A549 (cell line): ENCODE results near the gene PDIA6.
"Not testable (repeated sequence)": the region's sequence is repeated elsewhere in the genome, so short reads cannot be mapped to it uniquely, and the experiment has no call there.

Experiments used
- TF ChIP-seq, protein P1 (sequence below): fragments of >200 bp; sonication (Bioruptor Twin); formaldehyde crosslinking; IDR thresholded peaks from 3 replicates; pipeline ENCODE4 v1.5.1; 2016
- TF ChIP-seq, protein P2 (sequence below): fragments of 450-650 bp; IDR thresholded peaks from 2 replicates; pipeline ENCODE4 v1.6.1; 2014; ENCODE audit warnings: antibody characterized with exemption

DNA sequence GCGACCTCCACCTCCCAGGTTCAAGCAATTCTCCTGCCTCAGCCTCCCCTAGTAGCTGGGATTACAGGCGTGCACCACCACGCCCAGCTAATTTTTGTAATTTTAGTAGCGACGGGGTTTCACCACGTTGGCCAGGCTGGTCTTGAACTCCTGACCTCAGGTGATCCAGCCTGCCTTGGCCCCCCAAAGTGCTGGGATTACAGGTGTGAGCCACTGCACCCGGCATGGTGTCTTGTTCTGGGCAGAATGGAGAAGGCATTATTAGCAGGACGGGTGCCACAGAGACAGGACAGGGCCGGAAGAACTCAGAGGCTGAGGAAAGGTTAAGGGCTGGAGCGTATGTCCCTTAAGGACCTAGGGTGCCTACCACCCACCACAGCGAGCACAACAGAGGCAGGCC, 31.8 kb downstream of the PDIA6 start:
- TF ChIP-seq, protein P1, sequence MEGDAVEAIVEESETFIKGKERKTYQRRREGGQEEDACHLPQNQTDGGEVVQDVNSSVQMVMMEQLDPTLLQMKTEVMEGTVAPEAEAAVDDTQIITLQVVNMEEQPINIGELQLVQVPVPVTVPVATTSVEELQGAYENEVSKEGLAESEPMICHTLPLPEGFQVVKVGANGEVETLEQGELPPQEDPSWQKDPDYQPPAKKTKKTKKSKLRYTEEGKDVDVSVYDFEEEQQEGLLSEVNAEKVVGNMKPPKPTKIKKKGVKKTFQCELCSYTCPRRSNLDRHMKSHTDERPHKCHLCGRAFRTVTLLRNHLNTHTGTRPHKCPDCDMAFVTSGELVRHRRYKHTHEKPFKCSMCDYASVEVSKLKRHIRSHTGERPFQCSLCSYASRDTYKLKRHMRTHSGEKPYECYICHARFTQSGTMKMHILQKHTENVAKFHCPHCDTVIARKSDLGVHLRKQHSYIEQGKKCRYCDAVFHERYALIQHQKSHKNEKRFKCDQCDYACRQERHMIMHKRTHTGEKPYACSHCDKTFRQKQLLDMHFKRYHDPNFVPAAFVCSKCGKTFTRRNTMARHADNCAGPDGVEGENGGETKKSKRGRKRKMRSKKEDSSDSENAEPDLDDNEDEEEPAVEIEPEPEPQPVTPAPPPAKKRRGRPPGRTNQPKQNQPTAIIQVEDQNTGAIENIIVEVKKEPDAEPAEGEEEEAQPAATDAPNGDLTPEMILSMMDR, result not testable (repeated sequence)
- TF ChIP-seq, protein P2, sequence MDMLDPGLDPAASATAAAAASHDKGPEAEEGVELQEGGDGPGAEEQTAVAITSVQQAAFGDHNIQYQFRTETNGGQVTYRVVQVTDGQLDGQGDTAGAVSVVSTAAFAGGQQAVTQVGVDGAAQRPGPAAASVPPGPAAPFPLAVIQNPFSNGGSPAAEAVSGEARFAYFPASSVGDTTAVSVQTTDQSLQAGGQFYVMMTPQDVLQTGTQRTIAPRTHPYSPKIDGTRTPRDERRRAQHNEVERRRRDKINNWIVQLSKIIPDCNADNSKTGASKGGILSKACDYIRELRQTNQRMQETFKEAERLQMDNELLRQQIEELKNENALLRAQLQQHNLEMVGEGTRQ, result not testable (repeated sequence)
